ENCODE results near the gene SEC14L5. TPM values are rescaled to one million over a fixed set of nuclear protein-coding genes. Genes with fewer than 3 reads are reported as not detected.

SEC14L5 gene
- polyA plus RNA-seq, 1 donor from 2014 or later = 0.43 TPM

- no peaks in the 10 kb centered on the region for H3F3A ChIP-seq (ENCODE audit: insufficient read depth, low read length, poor library complexity, severe bottlenecking)
- H3K36me3 ChIP-seq (ENCODE audit: insufficient read depth, low read length) = no peaks in the 10 kb centered on the region
- no peak overlapping the region for H3K4me3 ChIP-seq (ENCODE audit: low read length)
- H3K27ac ChIP-seq (ENCODE audit: low read length) = no peak overlapping the region
- no peak overlapping the region for H3K4me2 ChIP-seq (ENCODE audit: low read length)
- no peaks in the 10 kb centered on the region for H3K9me2 ChIP-seq (ENCODE audit: insufficient read depth, low read length)
- peaks cover 42% of the 10 kb centered on the region for H3K27me3 ChIP-seq (ENCODE audit: insufficient read depth, low read depth, low read length)
- H3K9me3 ChIP-seq (ENCODE audit: low read length) = no peaks in the 10 kb centered on the region
- no peaks in the 10 kb centered on the region for H3K79me2 ChIP-seq (replicated peaks; ENCODE audit: insufficient read depth, low read length)
- H2AFZ ChIP-seq (ENCODE audit: low read depth, low read length) = no peak overlapping the region
- H4K20me1 ChIP-seq (ENCODE audit: insufficient read depth) = no peaks in the 10 kb centered on the region
- no peak overlapping the region for H3K9ac ChIP-seq (ENCODE audit: low read length)
- TF ChIP-seq TAF1 (IDR thresholded peaks at IDR 0.05; ENCODE audit: low read depth) (no peak), SMC3 (conservative IDR thresholded peaks at IDR 0.05; ENCODE audit: poor library complexity) (no peak), EZH2 (IDR thresholded peaks at IDR 0.05; ENCODE audit: borderline replicate concordance, insufficient read depth, low read length, poor library complexity, severe bottlenecking) (no peak), REST (IDR thresholded peaks at IDR 0.05; ENCODE audit: borderline replicate concordance) (no peak), RAD21 (conservative IDR thresholded peaks at IDR 0.05) (no peak), POLR2AphosphoS5 (IDR thresholded peaks at IDR 0.05) (no peak), MXI1 (conservative IDR thresholded peaks at IDR 0.05; ENCODE audit: poor library complexity, severe bottlenecking) (no peak), CTCF (IDR thresholded peaks at IDR 0.05; ENCODE audit: poor library complexity, severe bottlenecking) (no peak), EP300 (conservative IDR thresholded peaks at IDR 0.05; ENCODE audit: poor library complexity, severe bottlenecking) (no peak)
Measured at GRCh38 chr16:4934591-4934990, 23.5 kb upstream of the SEC14L5 start.

GRCh38 chr16:4935241-4935855 is 22.8 kb upstream of the SEC14L5 start:
- Histone ChIP-seq H3F3A (ENCODE audit: insufficient read depth, low read length, poor library complexity, severe bottlenecking) (no peaks in the 10 kb centered on the region), H3K9me2 (ENCODE audit: insufficient read depth, low read length) (no peaks in the 10 kb centered on the region), H3K9ac (ENCODE audit: low read length) (no peak overlapping the region), H3K4me3 (ENCODE audit: low read length) (no peak overlapping the region), H3K79me2 (replicated peaks; ENCODE audit: insufficient read depth, low read length) (no peaks in the 10 kb centered on the region), H3K4me2 (ENCODE audit: low read length) (no peak overlapping the region), H3K9me3 (ENCODE audit: low read length) (no peaks in the 10 kb centered on the region), H3K27me3 (ENCODE audit: insufficient read depth, low read depth, low read length) (peaks cover 42% of the 10 kb centered on the region), H3K27ac (ENCODE audit: low read length) (no peak overlapping the region), H4K20me1 (ENCODE audit: insufficient read depth) (no peaks in the 10 kb centered on the region), H2AFZ (ENCODE audit: low read depth, low read length) (no peak overlapping the region), H3K36me3 (ENCODE audit: insufficient read depth, low read length) (no peaks in the 10 kb centered on the region)
- TF ChIP-seq SMC3 (conservative IDR thresholded peaks at IDR 0.05; ENCODE audit: poor library complexity) (no peak), MXI1 (conservative IDR thresholded peaks at IDR 0.05; ENCODE audit: poor library complexity, severe bottlenecking) (no peak), CTCF (IDR thresholded peaks at IDR 0.05; ENCODE audit: poor library complexity, severe bottlenecking) (no peak), TAF1 (IDR thresholded peaks at IDR 0.05; ENCODE audit: low read depth) (no peak), EZH2 (IDR thresholded peaks at IDR 0.05; ENCODE audit: borderline replicate concordance, insufficient read depth, low read length, poor library complexity, severe bottlenecking) (no peak), EP300 (conservative IDR thresholded peaks at IDR 0.05; ENCODE audit: poor library complexity, severe bottlenecking) (no peak)

Data from neural cell (in vitro differentiated cells).